ENCODE data around the gene COL28A1.

COL28A1 gene

DNA sequence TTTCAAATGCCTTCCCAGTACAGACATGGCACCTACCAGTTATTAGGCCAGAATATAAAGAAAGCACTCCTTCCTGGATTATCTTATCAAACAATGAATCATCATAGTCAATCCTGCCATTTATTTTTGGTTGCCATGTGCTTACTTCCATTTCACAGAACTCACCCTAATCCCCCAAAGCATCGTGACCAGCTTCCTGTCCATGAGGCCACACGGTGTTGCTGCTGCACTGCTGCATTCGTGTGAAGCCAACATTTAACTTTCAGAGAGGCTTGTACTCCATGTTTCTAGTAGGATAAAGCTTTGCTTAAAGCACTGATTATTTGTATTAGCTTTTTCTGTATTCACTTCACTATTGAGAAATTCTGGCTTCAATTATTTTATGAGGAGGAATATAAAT lies 14.4 kb downstream of the COL28A1 start:
- TF ChIP-seq, protein P1, sequence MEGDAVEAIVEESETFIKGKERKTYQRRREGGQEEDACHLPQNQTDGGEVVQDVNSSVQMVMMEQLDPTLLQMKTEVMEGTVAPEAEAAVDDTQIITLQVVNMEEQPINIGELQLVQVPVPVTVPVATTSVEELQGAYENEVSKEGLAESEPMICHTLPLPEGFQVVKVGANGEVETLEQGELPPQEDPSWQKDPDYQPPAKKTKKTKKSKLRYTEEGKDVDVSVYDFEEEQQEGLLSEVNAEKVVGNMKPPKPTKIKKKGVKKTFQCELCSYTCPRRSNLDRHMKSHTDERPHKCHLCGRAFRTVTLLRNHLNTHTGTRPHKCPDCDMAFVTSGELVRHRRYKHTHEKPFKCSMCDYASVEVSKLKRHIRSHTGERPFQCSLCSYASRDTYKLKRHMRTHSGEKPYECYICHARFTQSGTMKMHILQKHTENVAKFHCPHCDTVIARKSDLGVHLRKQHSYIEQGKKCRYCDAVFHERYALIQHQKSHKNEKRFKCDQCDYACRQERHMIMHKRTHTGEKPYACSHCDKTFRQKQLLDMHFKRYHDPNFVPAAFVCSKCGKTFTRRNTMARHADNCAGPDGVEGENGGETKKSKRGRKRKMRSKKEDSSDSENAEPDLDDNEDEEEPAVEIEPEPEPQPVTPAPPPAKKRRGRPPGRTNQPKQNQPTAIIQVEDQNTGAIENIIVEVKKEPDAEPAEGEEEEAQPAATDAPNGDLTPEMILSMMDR (IDR thresholded peaks at IDR 0.05; ENCODE audit: low read length, missing control alignments), result no peak
- no peak overlapping the region for H3K4me3 ChIP-seq (replicated peaks; ENCODE audit: low read depth, low read length)
- no peak for DNase-seq (ENCODE audit: low read depth)

GRCh38 chr7:7519528-7519927 lies 16.1 kb downstream of the COL28A1 start:
- TF ChIP-seq, protein P1 (IDR thresholded peaks at IDR 0.05; ENCODE audit: low read length, missing control alignments), result no peak
- no peak for DNase-seq (ENCODE audit: low read depth)
- H3K4me3 ChIP-seq (replicated peaks; ENCODE audit: low read depth, low read length), result no peak overlapping the region

GRCh38 chr7:7519056-7519455 lies 16.6 kb downstream of the COL28A1 start:
- H3K4me3 ChIP-seq (replicated peaks; ENCODE audit: low read depth, low read length), result no peak overlapping the region
- TF ChIP-seq, protein P1 (IDR thresholded peaks at IDR 0.05; ENCODE audit: low read length, missing control alignments), result no peak
- DNase-seq (ENCODE audit: low read depth), result no peak

DNA sequence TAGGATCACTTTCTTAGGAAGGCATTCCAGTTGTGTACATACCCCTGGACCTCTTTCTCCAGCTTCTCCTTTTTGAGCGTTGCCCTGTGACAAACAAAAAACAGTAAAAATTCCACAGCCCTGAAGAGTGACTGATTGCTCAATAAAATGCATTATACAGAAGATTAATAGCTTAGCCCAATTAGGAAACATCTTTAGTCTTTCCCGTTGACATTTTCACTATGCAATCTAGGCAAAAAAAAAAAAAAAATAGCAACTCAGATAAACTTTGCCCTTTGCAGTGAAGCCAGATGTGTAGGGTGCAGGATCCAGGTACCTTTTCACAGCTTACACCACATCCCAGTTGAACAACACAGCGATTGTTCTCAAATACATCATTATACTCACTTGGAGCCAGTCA lies 17.9 kb downstream of the COL28A1 start:
- H3K4me3 ChIP-seq (replicated peaks; ENCODE audit: low read depth, low read length), result no peak overlapping the region
- no peak for DNase-seq (ENCODE audit: low read depth)
- TF ChIP-seq, protein P1 (IDR thresholded peaks at IDR 0.05; ENCODE audit: low read length, missing control alignments), result no peak

DNA sequence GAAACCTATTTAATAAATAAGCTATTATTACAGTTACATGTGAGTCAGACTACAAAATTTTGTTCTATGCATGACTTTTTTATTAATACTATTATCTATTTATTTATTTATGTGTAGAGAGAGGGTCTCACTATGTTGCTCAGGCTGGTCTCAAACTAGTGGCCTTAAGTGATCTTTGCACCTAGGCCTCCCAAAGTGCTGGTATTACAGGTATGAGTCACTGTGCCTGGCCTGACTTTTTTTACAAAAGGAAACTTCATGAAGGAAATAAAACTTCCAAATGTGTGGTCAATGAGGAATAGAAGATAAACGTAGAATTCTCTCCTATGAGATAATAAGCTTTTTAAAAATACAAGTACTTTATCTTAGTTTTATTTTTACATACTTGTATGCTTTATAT lies 19.0 kb downstream of the COL28A1 start:
- TF ChIP-seq, protein P1 (IDR thresholded peaks at IDR 0.05; ENCODE audit: low read length, missing control alignments), result no peak
- H3K4me3 ChIP-seq (replicated peaks; ENCODE audit: low read depth, low read length), result no peak overlapping the region
- DNase-seq (ENCODE audit: low read depth), result no peak

- DNase-seq (ENCODE audit: low read depth), result no peak
- TF ChIP-seq, protein P1 (IDR thresholded peaks at IDR 0.05; ENCODE audit: low read length, missing control alignments), result no peak
- no peak overlapping the region for H3K4me3 ChIP-seq (replicated peaks; ENCODE audit: low read depth, low read length)
Observed at GRCh38 chr7:7516156-7516555, 19.5 kb downstream of the COL28A1 start.

DNA sequence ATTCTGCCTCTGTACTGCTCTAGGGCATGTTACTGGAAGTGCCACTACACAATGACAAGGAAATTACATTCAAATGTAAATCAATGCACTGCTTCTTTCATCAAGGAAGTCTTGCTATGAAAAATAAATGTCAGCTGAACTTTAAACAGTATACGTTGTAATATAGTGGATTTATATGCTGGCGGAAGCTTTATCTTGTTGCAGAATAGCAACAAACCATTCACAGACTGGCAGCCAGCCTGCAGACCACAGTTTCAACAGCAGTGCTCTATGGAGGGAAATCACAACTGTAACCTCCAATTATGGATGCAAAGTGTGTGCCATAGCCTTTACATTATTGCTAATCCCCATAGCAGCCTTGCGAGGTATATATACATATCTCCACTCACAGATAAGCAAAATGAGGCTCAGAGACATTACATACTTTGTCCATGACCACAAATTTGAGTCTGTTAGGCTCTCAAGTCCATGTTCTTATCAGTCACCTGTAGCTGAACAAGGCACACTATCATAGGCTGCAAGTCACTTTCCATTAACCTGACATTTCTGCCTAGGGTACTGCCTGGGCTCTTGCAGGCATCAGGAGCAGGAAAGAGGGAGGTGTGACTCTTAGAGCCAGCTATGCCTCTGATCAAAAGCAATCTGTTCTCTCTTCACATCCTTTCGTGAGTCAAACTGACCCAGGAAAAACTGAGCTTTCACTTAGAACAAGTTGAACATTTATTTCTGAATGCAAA lies 22.6 kb downstream of the COL28A1 start:
- H3K4me3 ChIP-seq (replicated peaks; ENCODE audit: low read depth, low read length), result no peak overlapping the region
- TF ChIP-seq, protein P1 (IDR thresholded peaks at IDR 0.05; ENCODE audit: low read length, missing control alignments), result no peak
- no peak for DNase-seq (ENCODE audit: low read depth)
